Measurements from ENCODE around the gene SECISBP2.
A peak's percentile ranks its signal among the peaks of the same experiment; 100 is the strongest.
"Not testable (repeated sequence)": the region's sequence is repeated elsewhere in the genome, so short reads cannot be mapped to it uniquely, and the experiment has no call there.

Gene SECISBP2

GRCh38 chr9:89366711-89367110 lies 48.4 kb downstream of the SECISBP2 start:
- peak; percentile 63 for DNase-seq

DNA sequence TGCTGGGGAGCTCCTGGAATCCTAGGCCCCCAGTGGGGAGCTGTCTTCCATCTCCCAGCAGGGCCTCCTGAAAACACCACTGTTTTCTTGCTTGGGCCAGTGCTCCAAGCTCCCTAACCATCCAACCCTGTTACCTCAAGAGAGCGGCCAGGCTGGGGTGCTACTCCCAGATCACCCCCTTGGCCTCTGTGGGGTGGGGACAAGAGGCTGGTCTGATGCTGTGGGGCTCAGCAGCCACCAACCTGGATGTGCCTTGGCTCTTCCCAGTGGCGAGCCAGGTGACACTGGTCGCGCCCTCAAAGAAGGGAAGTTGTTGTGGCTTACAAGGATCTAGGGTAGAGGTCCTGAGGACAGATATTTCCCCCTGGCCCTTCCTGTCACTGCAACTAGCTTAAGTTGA lies 49.0 kb downstream of the SECISBP2 start:
- DNase-seq: peak; percentile 60

DNA sequence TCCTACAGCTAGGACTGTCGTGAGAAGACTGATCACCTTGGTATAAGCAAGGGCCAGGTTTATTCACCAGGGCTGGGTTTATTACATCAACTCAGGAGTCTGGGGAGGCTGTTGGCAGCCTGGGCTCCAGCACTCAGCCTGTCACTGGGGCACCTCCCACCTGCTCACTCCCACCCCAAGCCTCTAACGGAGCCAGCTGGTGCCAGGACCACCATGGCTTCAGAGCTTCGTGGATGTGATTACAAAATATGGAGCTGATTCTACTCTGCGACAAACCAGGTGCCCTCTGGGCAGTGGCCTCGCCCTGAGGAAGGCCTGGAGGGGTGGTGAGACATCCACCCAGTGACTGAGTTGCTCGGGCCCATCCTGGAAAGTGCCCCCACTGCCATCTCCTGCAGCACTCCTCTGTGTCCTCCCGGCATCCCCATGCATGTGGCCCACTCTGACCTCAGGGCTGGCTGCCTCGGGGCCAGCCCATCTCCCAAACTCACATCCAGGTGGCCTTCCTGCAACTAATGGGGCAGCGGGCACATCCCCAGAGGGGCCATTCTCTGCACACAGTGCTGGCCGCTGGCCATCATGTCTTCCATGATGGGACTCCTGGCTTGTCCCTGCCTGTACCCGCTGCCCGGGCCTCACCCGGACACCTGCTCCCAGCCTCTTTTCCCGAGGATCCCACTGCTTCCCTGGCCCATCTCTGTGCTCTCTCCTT lies 49.6 kb downstream of the SECISBP2 start:
- peak; percentile 56 for DNase-seq

DNA sequence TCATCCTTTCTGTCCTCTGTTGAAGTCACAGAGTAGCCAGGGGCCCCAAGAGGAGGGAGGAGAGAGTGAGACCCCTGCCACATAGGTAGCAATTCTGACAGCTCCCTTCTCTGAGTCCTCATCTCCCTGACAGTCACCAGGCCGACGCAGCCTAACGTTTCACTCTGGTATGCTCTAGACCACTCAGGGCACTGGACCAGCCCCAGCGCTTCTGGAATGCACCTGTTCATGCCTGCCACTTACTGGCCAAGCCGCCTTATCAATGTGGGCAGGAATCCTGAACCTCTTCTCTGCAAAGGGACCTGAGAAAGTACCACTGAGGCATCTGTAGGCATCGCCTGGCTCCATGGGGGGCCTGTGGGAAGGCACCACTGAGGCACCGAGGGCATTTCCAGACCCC lies 50.2 kb downstream of the SECISBP2 start:
- no peak for DNase-seq

GRCh38 chr9:89368978-89369377 lies 50.7 kb downstream of the SECISBP2 start:
- no peak for DNase-seq

DNA sequence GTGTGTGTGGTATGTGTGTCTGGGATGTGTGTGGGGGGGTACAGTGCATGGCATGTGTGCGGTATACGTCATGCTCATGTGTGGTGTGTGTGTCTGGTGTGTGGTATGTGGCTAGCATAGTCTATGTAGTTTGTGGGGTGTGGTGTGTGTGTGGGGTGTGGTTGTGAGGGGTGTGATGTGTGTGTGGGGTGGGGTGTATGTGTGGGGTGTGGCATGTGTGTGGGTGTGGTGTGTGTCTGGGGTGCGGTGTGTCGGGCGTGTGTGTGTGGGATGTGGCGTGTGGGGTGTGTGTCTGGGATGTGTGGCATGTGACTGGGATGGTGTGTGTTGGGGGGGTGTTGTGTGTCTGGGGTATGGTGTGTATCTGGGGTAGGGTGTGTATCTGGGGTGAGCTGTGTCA lies 52.3 kb downstream of the SECISBP2 start:
- DNase-seq: no peak

- not testable (repeated sequence) for DNase-seq
Measured at GRCh38 chr9:89371791-89372190, 53.5 kb downstream of the SECISBP2 start.

DNA sequence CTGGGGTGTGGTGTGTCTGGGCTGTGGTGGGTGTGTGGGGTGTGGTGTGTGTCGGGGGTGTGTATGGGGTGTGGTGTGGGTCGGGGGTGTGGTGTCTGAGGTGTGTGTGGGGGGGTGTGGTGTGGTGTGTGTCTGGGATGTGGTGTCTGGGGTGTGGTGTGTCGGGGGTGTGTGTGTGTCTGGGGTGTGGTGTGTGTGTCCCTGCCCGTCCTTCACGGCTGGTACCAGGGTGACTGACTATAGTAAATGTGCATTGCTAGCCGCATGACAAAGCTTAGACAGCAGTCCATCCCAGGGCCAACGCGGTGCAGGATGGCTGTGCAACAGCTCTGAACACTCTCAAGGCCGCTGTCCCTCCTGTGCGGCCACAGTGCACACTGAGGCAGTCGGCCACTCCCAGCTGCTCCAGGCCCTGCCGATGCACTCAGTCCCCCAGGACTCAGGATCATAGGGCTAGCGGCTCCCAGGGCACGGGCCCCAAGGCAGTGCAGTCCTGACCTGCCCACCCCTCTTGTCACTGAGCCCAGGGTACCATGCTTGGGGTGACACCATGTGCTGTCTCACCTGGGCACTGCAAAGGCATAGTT lies 54.0 kb downstream of the SECISBP2 start:
- DNase-seq: peak; percentile 73

DNA sequence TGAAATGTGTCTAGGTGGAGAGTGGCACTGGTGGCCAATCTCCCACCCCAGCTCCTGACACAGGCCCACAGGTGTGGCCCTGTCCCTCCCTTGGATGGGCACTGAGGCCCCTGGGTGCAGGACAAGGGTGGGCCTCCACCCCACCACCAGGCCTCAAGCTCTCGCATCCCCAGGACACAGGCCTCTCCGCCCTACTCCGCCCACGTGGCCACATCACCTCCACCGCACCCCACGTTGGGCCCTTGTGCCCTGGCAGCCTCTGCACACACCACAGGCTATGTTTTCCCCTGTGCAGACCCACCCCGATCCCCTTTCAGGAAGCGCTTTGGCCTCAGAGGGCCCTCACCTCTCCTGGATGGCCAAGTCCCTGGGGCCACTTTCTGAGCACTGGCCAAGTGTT lies 54.7 kb downstream of the SECISBP2 start:
- no peak for DNase-seq

DNA sequence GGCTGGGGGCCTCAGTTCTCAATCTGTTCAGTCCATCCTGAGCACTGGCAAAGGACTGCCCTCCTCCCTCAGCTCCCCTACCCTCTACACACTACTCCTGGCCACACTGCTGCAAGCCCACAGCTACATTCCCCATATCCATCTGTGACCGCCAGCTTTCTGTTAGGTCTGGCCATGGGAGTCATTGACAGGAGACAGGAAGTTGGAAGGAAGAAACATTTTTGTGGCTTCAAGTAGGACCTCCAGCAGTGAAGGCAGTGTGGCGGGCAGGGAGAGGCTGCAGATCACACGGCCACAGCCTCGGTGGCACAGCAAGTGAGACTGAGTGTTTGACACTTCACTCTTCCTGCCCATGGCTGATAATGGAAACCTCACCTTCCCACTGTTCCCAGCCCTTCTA lies 55.9 kb downstream of the SECISBP2 start:
- no peak for DNase-seq

DNA sequence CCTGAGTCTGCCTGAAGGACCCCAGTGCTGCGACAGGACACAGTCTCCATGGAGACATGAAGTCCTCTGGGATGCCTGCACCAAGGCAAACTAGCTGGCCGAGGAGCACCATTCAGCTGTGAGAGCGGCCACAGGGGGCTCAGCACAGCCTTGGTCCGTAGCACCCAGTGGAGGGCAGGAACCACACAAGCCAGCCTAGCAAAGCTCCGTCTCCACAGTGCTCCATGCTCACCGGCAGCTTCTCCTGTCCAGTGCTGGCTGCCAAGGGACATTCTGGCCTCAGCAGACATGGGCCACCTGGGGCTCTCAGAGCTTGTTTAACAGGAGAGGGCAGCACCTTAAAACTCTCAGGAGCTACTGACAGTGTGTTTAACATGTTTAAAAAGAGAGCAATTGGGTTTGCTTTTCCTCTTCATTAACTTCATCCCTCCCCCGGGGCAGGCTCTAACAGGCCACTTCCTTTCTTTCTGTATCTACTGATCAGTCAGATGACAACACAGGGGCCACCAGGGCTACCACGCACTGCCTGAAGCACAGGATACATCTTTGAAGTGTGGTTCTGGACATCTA lies 57.0 kb downstream of the SECISBP2 start:
- DNase-seq: no peak

GRCh38 chr9:89376286-89376685 lies 58.0 kb downstream of the SECISBP2 start:
- DNase-seq: no peak

DNA sequence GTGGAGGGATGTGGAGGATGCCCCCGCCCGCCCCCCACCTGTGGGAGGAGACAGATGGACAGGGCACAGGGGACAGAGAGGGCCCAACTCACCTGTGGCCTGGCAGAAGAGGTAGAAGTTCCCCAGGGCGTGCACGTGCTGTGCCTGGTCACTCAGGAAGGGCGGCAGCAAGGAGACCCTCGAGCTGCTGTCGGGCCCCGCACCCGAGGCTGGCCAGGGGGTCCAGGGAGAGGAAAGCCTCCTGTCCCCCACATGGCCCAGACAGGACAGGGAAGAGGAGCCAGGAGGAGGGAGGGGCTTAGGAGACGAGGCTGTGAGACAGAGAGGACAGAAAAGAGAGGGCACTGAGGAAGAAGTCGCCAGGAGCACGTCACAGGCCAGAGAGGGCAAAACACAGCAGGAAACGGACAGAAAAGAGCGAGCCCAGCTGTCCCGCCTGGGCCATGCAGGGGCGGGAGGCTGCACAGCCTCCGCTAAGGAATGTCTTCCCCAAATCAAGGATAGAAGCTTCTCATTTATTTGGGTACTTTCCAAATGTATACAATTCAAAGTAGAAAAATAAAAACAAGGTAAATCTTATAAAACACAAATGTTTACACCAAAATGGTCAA lies 58.5 kb downstream of the SECISBP2 start:
- no peak for DNase-seq

DNA sequence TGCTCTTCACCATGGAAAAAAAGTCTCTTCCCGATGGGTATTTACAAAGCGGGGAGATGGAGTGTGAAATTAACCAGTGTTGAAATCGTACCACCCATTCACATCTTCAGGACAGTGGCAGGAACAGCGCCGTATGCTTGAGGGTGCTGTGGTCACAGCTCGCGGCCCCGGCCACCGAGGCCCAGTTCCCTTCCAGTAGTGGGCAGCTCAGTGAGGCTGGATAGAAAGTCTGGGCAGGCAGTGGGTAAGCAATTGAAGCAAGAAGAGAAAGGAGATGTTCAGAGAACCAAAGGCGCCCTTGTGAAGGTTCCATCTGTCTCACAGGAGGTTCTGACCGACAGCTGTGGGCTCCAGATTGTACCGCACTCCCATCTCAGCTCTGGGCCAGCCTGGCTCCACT lies 59.1 kb downstream of the SECISBP2 start:
- DNase-seq: no peak

GRCh38 chr9:89378541-89378940 lies 60.2 kb downstream of the SECISBP2 start:
- DNase-seq: no peak

DNA sequence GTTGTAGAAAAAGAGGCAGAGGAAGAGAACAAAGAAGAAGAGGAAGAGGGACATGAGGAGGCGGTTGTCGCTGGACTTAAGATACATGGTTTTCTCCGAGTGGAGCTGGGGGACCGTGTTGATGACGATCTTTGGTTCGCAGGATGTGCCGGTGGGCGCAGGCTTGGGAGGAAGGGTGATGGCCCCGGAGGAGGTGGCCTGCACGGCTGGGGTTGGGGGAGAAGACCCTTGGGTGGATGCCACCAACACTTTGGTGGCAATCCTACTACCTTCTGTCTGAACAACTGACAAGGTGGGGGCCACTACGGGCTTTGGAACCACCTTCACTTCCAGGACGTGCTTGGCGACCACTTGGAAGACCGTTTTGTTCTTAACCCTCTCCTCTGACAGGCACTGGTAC lies 60.7 kb downstream of the SECISBP2 start:
- no peak for DNase-seq

DNA sequence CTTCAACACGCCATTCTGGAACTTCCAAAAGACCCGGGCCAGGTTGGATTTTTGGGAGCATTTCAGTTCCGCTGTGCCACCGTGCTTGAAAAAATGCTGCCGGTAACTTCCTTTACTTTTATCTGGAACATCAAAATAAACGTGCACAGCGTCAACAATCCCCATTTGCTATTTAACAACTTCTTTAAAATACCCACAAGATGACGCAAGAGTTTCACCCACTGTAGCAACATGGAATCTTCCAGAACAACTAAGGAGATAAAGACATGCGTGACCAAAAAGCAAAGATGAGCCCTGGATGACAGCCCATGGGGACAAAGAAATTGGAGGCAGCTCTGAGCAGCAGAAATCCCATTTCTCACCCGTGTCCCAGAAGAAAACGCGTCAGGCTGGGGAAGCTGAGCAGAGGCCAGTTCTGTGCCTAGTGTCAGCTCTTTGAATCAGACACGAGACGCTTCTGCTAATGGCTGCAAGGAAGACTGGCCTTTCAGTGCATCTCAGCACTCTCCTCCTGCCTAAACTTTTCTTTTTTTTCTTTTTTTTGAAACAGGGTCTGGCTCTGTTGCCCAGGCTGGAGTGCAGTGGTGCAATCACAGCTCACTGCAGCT lies 61.3 kb downstream of the SECISBP2 start:
- DNase-seq: no peak

DNA sequence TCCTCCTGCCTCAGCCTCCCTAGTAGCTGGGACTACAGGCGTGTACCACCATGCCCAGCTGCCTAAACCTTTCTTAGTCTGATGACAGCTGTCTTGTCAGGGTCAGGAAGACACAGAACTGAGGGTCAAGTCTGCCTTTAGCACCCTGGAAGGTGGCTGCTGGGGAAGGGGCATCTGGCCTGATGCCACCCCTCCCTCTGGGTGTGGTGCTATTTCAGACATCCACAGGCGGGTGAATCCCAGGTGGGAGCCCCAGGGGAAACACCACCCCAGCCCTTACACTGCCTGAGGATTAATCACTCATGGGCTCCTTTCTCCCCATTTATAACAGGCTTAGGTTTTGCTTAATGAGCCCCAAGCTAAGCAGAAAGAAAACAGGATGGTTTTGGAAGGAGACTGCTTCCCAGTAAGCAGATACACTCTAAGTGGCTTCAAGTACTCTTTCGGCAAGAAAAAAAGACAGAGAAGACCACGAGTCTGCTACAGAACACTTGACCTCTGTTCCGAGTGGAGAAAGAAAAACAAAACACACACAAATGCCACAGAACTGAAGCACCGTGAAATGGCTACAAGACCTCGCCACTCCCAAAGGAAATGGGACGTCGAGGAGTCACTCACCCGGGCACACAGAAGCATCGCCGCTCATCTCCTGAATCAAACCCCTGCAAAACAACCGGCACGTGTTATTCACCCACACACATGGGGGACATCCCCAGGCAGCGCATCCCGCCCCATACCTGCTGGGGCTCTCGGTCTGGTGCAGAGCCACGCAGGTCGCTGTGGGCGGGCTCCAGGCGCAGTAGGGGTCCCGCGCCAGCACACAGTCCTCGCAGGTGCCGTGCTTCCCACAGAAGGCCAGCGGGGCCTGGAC lies 62.4 kb downstream of the SECISBP2 start:
- no peak for DNase-seq

DNA sequence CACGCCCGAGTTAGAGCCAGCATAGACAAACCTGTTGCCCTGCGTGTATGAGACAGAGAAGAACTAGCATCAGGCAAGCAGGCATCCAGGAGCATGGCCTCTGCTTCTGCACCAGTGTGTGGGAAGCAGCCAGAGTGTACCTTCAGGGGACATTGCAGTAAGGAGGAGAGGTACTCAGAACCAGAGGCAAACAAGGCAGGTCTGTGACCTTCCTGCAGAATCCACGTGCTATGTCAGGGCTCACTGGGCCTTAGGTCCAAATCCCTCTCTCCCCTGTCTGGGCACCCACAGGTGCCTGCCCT lies 63.0 kb downstream of the SECISBP2 start:
- DNase-seq: no peak

DNA sequence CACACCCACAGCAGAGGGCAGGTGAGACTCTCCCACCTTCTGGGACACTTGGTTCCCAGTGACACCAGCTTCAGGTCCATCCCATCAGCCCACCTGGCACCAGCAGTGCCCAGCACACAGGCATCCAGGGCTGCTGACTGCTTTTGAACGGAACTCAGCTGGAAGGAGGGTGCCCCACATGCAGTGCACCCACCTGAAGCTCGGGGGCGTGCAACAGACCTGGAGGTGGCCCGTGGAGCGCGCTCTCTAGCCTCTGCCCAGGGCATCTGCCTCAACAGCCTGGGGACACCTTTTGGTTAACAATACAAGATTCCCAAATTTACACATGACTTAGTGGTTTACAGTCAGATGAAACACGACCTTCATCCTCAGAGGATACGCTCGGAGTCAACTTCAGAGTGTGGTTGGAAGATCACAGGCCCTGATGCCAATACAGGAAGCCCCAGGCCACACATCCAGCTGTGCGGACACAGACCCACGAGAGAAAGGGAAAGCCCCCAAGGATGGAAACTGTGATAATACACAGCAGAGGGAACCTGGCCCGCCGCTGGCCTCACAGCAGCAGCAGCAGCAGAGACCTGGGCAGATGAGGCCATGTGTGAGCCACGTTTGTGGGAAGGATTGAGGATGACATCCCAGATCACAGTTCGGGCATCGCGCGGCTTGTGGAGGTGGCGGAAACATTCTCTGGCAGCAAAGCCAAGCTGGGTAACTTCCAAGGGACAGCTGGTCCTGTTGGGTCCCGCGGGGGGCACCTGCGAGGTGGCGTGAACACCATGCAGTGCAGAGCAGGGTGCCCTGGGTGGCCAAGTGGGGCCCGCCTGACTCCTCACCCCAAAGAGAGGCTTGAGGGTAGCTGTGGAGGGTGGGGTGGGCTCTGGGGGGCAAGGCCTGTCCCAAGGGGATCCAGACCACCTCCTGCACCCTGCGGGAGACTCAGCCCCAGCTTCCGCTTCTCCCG lies 64.0 kb downstream of the SECISBP2 start:
- DNase-seq: no peak

- DNase-seq: no peak
Measured at GRCh38 chr9:89383030-89383720, 64.9 kb downstream of the SECISBP2 start.

Measured in activated effector memory CD4-positive, alpha-beta T cell treated with anti-CD3 and anti-CD28 coated beads, Interleukin-2, amount 50 U/mL, for 16 hours (primary cell).